H1 (cell line): ENCODE measurements around the gene KIF26A. TPM values are rescaled to one million over a fixed set of nuclear protein-coding genes. Genes with fewer than 3 reads are reported as not detected.

ENCODE experiments used
- CTCF ChIA-PET: fragments of 300-600 bp; sonication (Branson Sonifier 250); formaldehyde crosslinking; loops from one replicate; lab custom pipeline; 2021; ENCODE audit not compliant: partially characterized antibody; lab: Charles Lee
- POLR2A ChIA-PET: fragments of 300-600 bp; sonication (Branson Sonifier 250); formaldehyde crosslinking; loops from one replicate; lab custom pipeline; 2021; ENCODE audit warnings: inconsistent platforms; ENCODE audit not compliant: partially characterized antibody; lab: Charles Lee
- DNase-seq, 2 experiments: peaks; one replicate each; pipeline versions ENCODE4 v3.0.0 to v3.0.0-alpha.2; 2010 to 2022; ENCODE audit warnings: low spot score in 2 of 2, low read depth in 1 of 2, mixed read lengths in 1 of 2
- FAIRE-seq: peaks from 2 replicates; lab custom pipeline; 2011; peaks lifted over from hg19 to GRCh38; lab: Jason Lieb, UNC
- H2AFZ ChIP-seq: 2 replicates; pipeline ENCODE4 v1.8.1; 2012; ENCODE audit warnings: low read length, inconsistent platforms
- H2AK5ac ChIP-seq: 2 replicates; pipeline ENCODE4 v1.6.1; 2013; ENCODE audit warnings: low read depth, low read length
- H2BK120ac ChIP-seq: replicated peaks from 2 replicates; pipeline ENCODE3; 2013; ENCODE audit warnings: low read depth, low read length, inconsistent platforms
- H2BK12ac ChIP-seq: 2 replicates; pipeline ENCODE4 v1.6.1; 2013; ENCODE audit warnings: low read depth, low read length
- H2BK15ac ChIP-seq: 2 replicates; pipeline ENCODE4 v1.6.1; 2013; ENCODE audit warnings: low read length
- H2BK20ac ChIP-seq: 2 replicates; pipeline ENCODE4 v1.6.1; 2013; ENCODE audit warnings: low read length
- H2BK5ac ChIP-seq: 2 replicates; pipeline ENCODE4 v1.6.1; 2013; ENCODE audit warnings: low read depth, low read length
- H3K14ac ChIP-seq: 2 replicates; pipeline ENCODE4 v1.6.1; 2013; ENCODE audit warnings: inconsistent platforms; ENCODE audit not compliant: insufficient read length
- H3K18ac ChIP-seq: 2 replicates; pipeline ENCODE4 v1.6.1; 2013; ENCODE audit warnings: low read length; ENCODE audit errors: extremely low read depth
- H3K23ac ChIP-seq: 2 replicates; pipeline ENCODE4 v1.6.1; 2013; ENCODE audit warnings: inconsistent platforms; ENCODE audit not compliant: insufficient read length
- H3K23me2 ChIP-seq: 2 replicates; pipeline ENCODE4 v1.6.1; 2013; ENCODE audit warnings: low read depth, low read length
- H3K27ac ChIP-seq: 2 replicates; pipeline ENCODE4 v1.6.1; 2011; ENCODE audit warnings: low read depth, low read length, inconsistent platforms
- H3K27me3 ChIP-seq, 4 experiments: replicated peaks in 1 of 4; 1 replicate in 1 of 4; 2 replicates in 3 of 4; pipeline versions ENCODE4 v1.6.1 to v1.8.1; 2011 to 2013; ENCODE audit warnings: low read length in 3 of 4, mild to moderate bottlenecking in 3 of 4, inconsistent platforms in 2 of 4, mixed read lengths in 2 of 4, moderate library complexity in 1 of 4; ENCODE audit not compliant: control insufficient read depth in 3 of 4, insufficient read depth in 3 of 4; ENCODE audit errors: extremely low read depth in 1 of 4
- H3K36me3 ChIP-seq, 4 experiments: 2 replicates each; pipeline versions ENCODE4 v1.6.1 to v1.8.1; 2011 to 2013; ENCODE audit warnings: mild to moderate bottlenecking in 4 of 4, low read length in 3 of 4, moderate library complexity in 2 of 4, control low read depth in 1 of 4, inconsistent platforms in 1 of 4; ENCODE audit not compliant: insufficient read depth in 4 of 4, control insufficient read depth in 2 of 4
- H3K4ac ChIP-seq: replicated peaks from 2 replicates; pipeline ENCODE3; 2013; ENCODE audit warnings: low read length, low read depth, mixed read lengths, inconsistent platforms; ENCODE audit not compliant: insufficient read length
- H3K4me1 ChIP-seq, 4 experiments: replicated peaks in 1 of 4; 1 replicate in 1 of 4; 2 replicates in 3 of 4; pipeline versions ENCODE4 v1.6.1 to v1.8.1; 2011 to 2013; ENCODE audit warnings: low read length in 3 of 4, inconsistent platforms in 2 of 4, mixed read lengths in 1 of 4; ENCODE audit not compliant: insufficient read depth in 4 of 4, control insufficient read depth in 3 of 4
- H3K4me2 ChIP-seq, 2 experiments: 2 replicates each; pipeline versions ENCODE4 v1.6.1 to v1.8.1; 2011 to 2013; ENCODE audit warnings: low read depth in 2 of 2, low read length in 2 of 2, control low read depth in 1 of 2, inconsistent platforms in 1 of 2, mild to moderate bottlenecking in 1 of 2; ENCODE audit not compliant: insufficient read depth in 1 of 2
- H3K4me3 ChIP-seq, 4 experiments: fragments of 200-600, 300-600 bp in 1 of 4; sonication (generic), shearing (Covaris generic), sonication (Bioruptor Twin) in 1 of 4; 2 replicates each; pipeline versions ENCODE4 v1.5.1 to v1.8.1; 2011 to 2016; ENCODE audit warnings: low read length in 4 of 4, low read depth in 3 of 4, control low read depth in 2 of 4, inconsistent platforms in 2 of 4, mild to moderate bottlenecking in 2 of 4, mixed read lengths in 1 of 4, moderate library complexity in 1 of 4; ENCODE audit not compliant: insufficient read depth in 2 of 4; ENCODE audit errors: extremely low read depth in 1 of 4
- H3K56ac ChIP-seq: replicated peaks from 2 replicates; pipeline ENCODE3; 2013; ENCODE audit warnings: low read depth, mild to moderate bottlenecking, mixed read lengths, low read length, inconsistent platforms; ENCODE audit not compliant: insufficient read length
- H3K79me1 ChIP-seq: 2 replicates; pipeline ENCODE4 v1.6.1; 2013; ENCODE audit warnings: low read depth, low read length, control low read depth
- H3K79me2 ChIP-seq, 2 experiments: 2 replicates each; pipeline versions ENCODE4 v1.6.1 to v1.8.1; 2012 to 2013; ENCODE audit warnings: low read length in 2 of 2, mild to moderate bottlenecking in 2 of 2, inconsistent platforms in 1 of 2; ENCODE audit not compliant: insufficient read depth in 2 of 2, control insufficient read depth in 1 of 2
- H3K9ac ChIP-seq, 4 experiments: replicated peaks in 1 of 4; 1 replicate in 1 of 4; 2 replicates in 3 of 4; pipeline versions ENCODE4 v1.6.1 to v1.8.1; 2011 to 2013; ENCODE audit warnings: low read depth in 3 of 4, low read length in 3 of 4, control low read depth in 2 of 4, mild to moderate bottlenecking in 2 of 4, moderate library complexity in 2 of 4, inconsistent platforms in 1 of 4; ENCODE audit errors: extremely low read depth in 1 of 4
- H3K9me3 ChIP-seq, 2 experiments: 2 replicates each; pipeline versions ENCODE4 v1.6.1 to v1.8.1; 2012 to 2013; ENCODE audit warnings: mild to moderate bottlenecking in 2 of 2, moderate library complexity in 2 of 2, control low read depth in 1 of 2, inconsistent platforms in 1 of 2, low read depth in 1 of 2, low read length in 1 of 2, mixed read lengths in 1 of 2; ENCODE audit not compliant: insufficient read depth in 2 of 2
- H4K20me1 ChIP-seq, 2 experiments: replicated peaks in 1 of 2; 2 replicates each; pipeline versions ENCODE3 to v1.8.1; 2011 to 2013; ENCODE audit warnings: inconsistent platforms in 2 of 2, low read length in 2 of 2, mild to moderate bottlenecking in 1 of 2; ENCODE audit not compliant: insufficient read depth in 2 of 2, control insufficient read depth in 1 of 2
- H4K5ac ChIP-seq: 2 replicates; pipeline ENCODE4 v1.6.1; 2013; ENCODE audit warnings: low read length, low read depth, mixed read lengths, inconsistent platforms; ENCODE audit not compliant: insufficient read length
- H4K8ac ChIP-seq: 2 replicates; pipeline ENCODE4 v1.8.0; 2013; ENCODE audit warnings: mild to moderate bottlenecking, moderate library complexity, low read length, inconsistent platforms; ENCODE audit not compliant: insufficient read depth; ENCODE audit errors: extremely low read depth
- H4K91ac ChIP-seq: replicated peaks from 2 replicates; pipeline ENCODE3; 2013; ENCODE audit warnings: low read length, mixed read lengths, inconsistent platforms; ENCODE audit not compliant: insufficient read length
- HDAC2 ChIP-seq, 2 experiments: fragments of 300-600 bp in 1 of 2; sonication (generic) in 1 of 2; IDR thresholded peaks; 2 replicates each; pipeline ENCODE4 v1.6.1; 2011 to 2012; ENCODE audit warnings: low read depth in 2 of 2, low read length in 2 of 2, mild to moderate bottlenecking in 2 of 2, moderate library complexity in 2 of 2, borderline replicate concordance in 1 of 2, inconsistent platforms in 1 of 2
- RFX5 ChIP-seq: IDR thresholded peaks from 2 replicates; pipeline ENCODE4 v1.6.1; 2011; ENCODE audit warnings: low read depth, low read length, improper control_type of control experiment, borderline replicate concordance
- WGBS, 2 experiments: shearing (Covaris generic) in 1 of 2; methylation state at CpG; one replicate each; pipeline versions ENCODE4 v1.1.6 to v1.1.7; 2013 to 2015; ENCODE audit warnings: low lambda C conversion rate in 2 of 2, mixed read lengths in 2 of 2, inconsistent platforms in 1 of 2, low coverage in 1 of 2, missing lambda C conversion rate in 1 of 2; ENCODE audit not compliant: insufficient replicate concordance in 2 of 2, insufficient coverage in 1 of 2, insufficient read length in 1 of 2; ENCODE audit errors: extremely low coverage in 1 of 2, missing lambda C conversion rate in 1 of 2; 5-methylcytosine and 5-hydroxymethylcytosine counted together
- polyA plus RNA-seq, 7 experiments: library from polyadenylated mRNA; depleted of rRNA in 3 of 7; stranded (reverse) in 5 of 7; unstranded in 2 of 7; fragments of >200 nt in 5 of 7; fragments of 200-250 nt in 2 of 7; gene quantifications; 1 replicate in 5 of 7; 2 replicates in 1 of 7; 4 replicates in 1 of 7; pipeline versions ENCODE4 v1.2.1 to v1.2.3, GENCODE V29; 2011 to 2013; ENCODE audit warnings: missing spikeins in 2 of 7, mixed read lengths in 2 of 7
- total RNA-seq: library from RNA; stranded (reverse); fragmentation: NEBNext Ultra II Directional; extraction: Animal tissue kit (Norgen Biotek cat#: 25700); gene quantifications from 2 replicates; pipeline ENCODE4 v1.2.1, GENCODE V29; 2021

Gene KIF26A
- total and polyA plus RNA-seq, 2 of the 8 experiments (the other 6 are each of a cell fraction or from before 2014, with no cell fraction given): 11.5 to 41.6 TPM

GRCh38 chr14:104132981-104133380 is 5.4 kb upstream of the KIF26A start:
- H3K36me3 ChIP-seq: no peaks in the 10 kb centered on the region
- CTCF ChIA-PET: interaction anchor here (0.6 to 7.4 kb wide), 10 partner anchors 11 to 542 kb away, joined by 3 to 76 read pairs (median 4); no protein-coding TSS in a partner anchor
- no peak overlapping the region for H4K5ac ChIP-seq
- no peaks in the 10 kb centered on the region for H3K79me1 ChIP-seq
- H3K27me3 ChIP-seq: peaks cover 21 to 34% (median 27%) of the 10 kb centered on the region in 4 experiments
- H4K8ac ChIP-seq: no peak overlapping the region
- no peak overlapping the region for H3K4me2 ChIP-seq
- H3K23ac ChIP-seq: no peak overlapping the region
- peaks cover 4 to 8% of the 10 kb centered on the region in 2 experiments for H4K20me1 ChIP-seq
- peaks cover 21% of the 10 kb centered on the region for H3K23me2 ChIP-seq
- H3K18ac ChIP-seq: no peak overlapping the region
- H3K9ac ChIP-seq: no peak overlapping the region
- H2BK5ac ChIP-seq: no peak overlapping the region
- H3K56ac ChIP-seq: no peak overlapping the region
- no peak overlapping the region for H2AFZ ChIP-seq
- no peak overlapping the region for H3K4ac ChIP-seq
- H3K79me2 ChIP-seq: no peaks in the 10 kb centered on the region
- H2AK5ac ChIP-seq: no peak overlapping the region
- H2BK20ac ChIP-seq: no peak overlapping the region
- POLR2A ChIA-PET: no interaction called here
- FAIRE-seq: no peak
- H3K14ac ChIP-seq: no peak overlapping the region
- TF ChIP-seq RFX5 (no peak), HDAC2 (IDR thresholded peaks at IDR 0.05; ENCODE audit: borderline replicate concordance in 1 of 2, low read depth in 2 of 2, low read length in 2 of 2) (0 out of 4 replicates have a peak, but pooled peaks of 1 of the 2 experiments have one; percentile 20)
- no peak overlapping the region for H2BK15ac ChIP-seq
- peak in 1 of 2 experiments; percentile 75 for DNase-seq
- H4K91ac ChIP-seq: no peak overlapping the region
- H3K27ac ChIP-seq: no peak overlapping the region
- WGBS, 2 experiments: 80% methylated on average over 6 of the region's 7 CpGs; no CpG with 5 or more reads in 1 of the 2 experiments
- peaks cover 0 to 24% (median 18%) of the 10 kb centered on the region in 4 experiments; a peak in 6 of 7 replicates for H3K4me1 ChIP-seq
- no peak overlapping the region for H2BK12ac ChIP-seq
- H3K4me3 ChIP-seq: no peak overlapping the region
- no peak overlapping the region for H2BK120ac ChIP-seq
- H3K9me3 ChIP-seq: peaks cover 0 to 9% of the 10 kb centered on the region in 2 experiments; a peak in 1 of 4 replicates
